Activated naive CD8-positive, alpha-beta T cell treated with anti-CD3 and anti-CD28 coated beads for 36 hours (primary cell): ENCODE data around the gene NXN. TPM values are rescaled to one million over a fixed set of nuclear protein-coding genes. Genes with fewer than 3 reads are reported as not detected.
"Not testable (repeated sequence)": the region's sequence is repeated elsewhere in the genome, so short reads cannot be mapped to it uniquely, and the experiment has no call there.

ENCODE experiments used
- DNase-seq: peaks from one replicate; pipeline ENCODE4 v3.0.0; 2021
- H3K27ac Mint-ChIP-seq: one replicate; pipeline ENCODE4 v1.8.0; 2022; ENCODE audit warnings: mild to moderate bottlenecking, moderate library complexity, mixed read lengths
- H3K27me3 Mint-ChIP-seq: one replicate; pipeline ENCODE4 v1.8.0; 2022; ENCODE audit warnings: mild to moderate bottlenecking, mixed read lengths
- H3K36me3 Mint-ChIP-seq: one replicate; pipeline ENCODE4 v1.8.0; 2021; ENCODE audit warnings: mild to moderate bottlenecking, mixed read lengths
- H3K4me1 Mint-ChIP-seq: one replicate; pipeline ENCODE4 v1.8.0; 2021; ENCODE audit warnings: mixed read lengths
- H3K4me3 Mint-ChIP-seq: one replicate; pipeline ENCODE4 v1.8.0; 2022; ENCODE audit warnings: mild to moderate bottlenecking, moderate library complexity, mixed read lengths
- H3K9me3 Mint-ChIP-seq: one replicate; pipeline ENCODE4 v1.8.0; 2022; ENCODE audit warnings: mixed read lengths
- total RNA-seq, 2 experiments: library from RNA; stranded (reverse); gene quantifications; one replicate each; pipeline ENCODE4 v1.2.3, GENCODE V29; 2021

Gene NXN
- total RNA-seq, 2 experiments from 2014 or later, result 0.48 to 0.49 TPM

DNA sequence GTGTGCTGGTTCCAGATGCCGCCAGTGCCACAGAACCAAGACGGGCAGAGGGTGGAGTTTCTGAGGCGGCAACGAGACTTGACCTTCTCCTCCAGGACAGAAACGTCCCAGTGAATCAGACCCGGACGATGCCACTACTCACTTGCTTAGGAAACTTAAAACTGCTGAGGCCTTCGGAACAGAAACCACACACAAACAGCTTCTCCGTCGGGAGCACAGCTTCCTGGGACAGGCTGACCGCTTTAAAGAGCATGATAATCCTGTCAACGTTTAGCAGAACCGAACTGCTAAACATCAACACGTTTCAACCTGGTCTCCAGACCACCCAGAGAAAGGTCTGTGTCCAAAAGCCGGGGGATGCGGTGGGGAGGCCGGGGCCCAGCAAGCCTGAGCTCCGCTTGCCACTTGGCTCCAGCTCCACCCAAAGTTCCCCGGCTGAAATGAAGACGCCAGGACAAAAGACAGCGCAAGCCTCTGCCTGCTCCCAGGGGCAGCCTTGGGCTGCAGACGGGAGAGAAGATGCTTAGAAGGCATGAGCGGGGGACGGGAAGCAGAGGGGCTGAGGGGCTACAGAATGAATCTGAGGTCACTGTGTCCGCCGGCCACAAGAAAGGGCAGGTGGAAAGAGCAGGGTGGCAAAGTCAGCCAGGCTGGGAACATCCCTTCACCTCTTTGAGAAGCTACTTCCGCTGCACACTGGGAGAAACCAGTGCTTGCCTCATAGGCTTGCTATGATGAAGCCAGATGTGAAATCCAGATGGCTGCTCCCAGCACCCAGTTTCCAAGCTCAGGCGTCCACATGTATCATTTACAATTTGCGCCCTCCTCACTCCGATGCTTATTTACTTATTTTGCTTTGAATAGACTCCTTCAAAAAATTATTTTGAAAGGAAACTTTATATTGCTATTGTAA lies 128.5 kb downstream of the NXN start:
- Mint-ChIP-seq H3K27ac (no peak overlapping the region), H3K4me3 (no peak overlapping the region), H3K4me1 (peaks cover 10% of the 10 kb centered on the region), H3K27me3 (peaks cover 31% of the 10 kb centered on the region), H3K36me3 (no peaks in the 10 kb centered on the region), H3K9me3 (no peaks in the 10 kb centered on the region)
- no peak for DNase-seq

DNA sequence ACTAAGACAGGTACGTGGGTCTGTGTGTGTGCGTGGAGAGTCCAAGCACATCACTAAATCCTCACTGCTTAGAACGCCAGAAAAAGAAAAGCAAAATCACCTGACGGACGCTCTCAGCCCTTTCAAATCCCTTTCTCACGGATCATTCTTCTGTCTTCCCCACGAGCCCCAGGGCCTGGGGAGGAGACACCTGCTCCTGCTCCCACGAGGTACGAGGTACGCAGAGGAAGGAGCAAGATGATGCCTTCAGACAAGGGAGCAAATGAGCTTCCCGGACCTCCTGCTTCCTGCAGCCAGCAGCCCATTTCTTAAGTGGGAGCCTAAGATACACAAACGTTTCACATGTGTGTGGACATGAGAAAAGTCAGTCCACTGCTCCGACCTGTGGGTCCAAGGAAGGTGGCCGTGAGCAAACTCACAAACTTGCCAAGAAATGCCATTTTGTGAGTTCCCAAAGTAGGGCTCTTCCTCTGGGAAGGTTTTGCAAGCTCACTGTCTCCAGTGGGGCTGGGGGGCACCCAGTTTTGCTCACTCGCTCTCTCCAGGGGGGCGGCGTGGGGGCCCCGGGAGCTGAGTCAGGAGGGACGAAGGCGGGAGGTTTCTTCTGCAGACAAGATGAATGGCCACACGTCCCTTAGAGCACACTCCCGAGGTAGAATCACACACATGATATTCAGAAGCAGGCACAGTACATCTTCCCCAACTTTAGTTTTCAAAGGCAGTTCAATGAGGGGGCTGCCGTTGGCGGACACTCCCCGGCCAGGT lies 129.3 kb downstream of the NXN start:
- Mint-ChIP-seq H3K27me3 (peaks cover 40% of the 10 kb centered on the region), H3K4me1 (peaks cover 10% of the 10 kb centered on the region), H3K36me3 (no peaks in the 10 kb centered on the region), H3K27ac (no peak overlapping the region), H3K9me3 (no peaks in the 10 kb centered on the region), H3K4me3 (no peak overlapping the region)
- DNase-seq, result no peak

- no peaks in the 10 kb centered on the region for H3K36me3 Mint-ChIP-seq
- H3K9me3 Mint-ChIP-seq, result no peaks in the 10 kb centered on the region
- H3K27ac Mint-ChIP-seq, result no peak overlapping the region
- H3K4me3 Mint-ChIP-seq, result no peak overlapping the region
- DNase-seq, result no peak
- peaks cover 10% of the 10 kb centered on the region for H3K4me1 Mint-ChIP-seq
- peaks cover 49% of the 10 kb centered on the region for H3K27me3 Mint-ChIP-seq
Measured at GRCh38 chr17:848402-848801, 131.2 kb downstream of the NXN start.

DNA sequence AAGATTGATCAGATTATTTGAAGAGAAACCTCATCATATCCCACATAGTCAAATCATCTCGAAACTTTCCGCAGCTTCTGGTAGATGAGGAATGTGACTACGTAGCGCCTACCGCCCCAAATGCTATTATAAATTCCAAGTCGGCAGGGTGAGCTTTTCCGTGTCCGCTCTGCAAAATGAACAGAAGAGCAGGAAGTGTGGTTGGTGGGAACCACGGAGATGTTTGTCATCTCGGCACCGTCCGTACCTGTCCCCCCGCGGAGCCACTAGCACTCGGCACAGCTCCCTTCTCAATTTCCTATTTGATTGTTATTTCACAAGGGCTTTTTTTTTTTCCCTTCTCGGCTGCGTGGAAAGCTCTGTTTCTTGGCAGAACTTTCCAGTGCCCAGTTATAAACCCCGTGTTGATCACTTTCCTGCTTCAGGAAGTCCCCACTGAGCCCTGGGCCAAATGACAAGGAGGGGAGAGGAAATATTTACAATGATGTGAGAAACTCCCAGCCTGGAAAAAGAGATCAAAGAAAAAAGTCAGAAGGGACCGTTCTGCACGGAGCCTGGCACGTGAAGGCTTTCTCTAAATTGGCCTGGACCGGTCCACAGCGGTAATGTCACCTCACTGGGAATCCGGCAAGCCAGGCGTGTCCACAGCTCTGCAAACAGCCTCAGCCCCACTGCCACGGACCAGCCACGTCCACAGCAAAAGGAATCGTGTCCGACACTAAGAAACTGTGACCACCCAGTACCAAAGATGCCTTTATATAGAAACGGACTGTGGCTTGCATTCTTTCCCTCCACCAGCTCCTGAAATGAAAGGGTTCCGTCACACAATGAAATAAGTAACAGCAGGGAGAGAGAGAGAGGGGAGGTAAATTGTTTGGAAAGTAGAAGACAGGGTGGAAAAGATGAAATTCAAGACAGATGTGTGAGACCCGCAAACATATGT lies 132.4 kb downstream of the NXN start:
- H3K4me3 Mint-ChIP-seq, result peak overlapping the region; percentile 50
- peaks cover 10% of the 10 kb centered on the region for H3K4me1 Mint-ChIP-seq
- H3K27me3 Mint-ChIP-seq, result peaks cover 49% of the 10 kb centered on the region
- no peak for DNase-seq
- H3K27ac Mint-ChIP-seq, result no peak overlapping the region
- no peaks in the 10 kb centered on the region for H3K36me3 Mint-ChIP-seq
- no peaks in the 10 kb centered on the region for H3K9me3 Mint-ChIP-seq

DNA sequence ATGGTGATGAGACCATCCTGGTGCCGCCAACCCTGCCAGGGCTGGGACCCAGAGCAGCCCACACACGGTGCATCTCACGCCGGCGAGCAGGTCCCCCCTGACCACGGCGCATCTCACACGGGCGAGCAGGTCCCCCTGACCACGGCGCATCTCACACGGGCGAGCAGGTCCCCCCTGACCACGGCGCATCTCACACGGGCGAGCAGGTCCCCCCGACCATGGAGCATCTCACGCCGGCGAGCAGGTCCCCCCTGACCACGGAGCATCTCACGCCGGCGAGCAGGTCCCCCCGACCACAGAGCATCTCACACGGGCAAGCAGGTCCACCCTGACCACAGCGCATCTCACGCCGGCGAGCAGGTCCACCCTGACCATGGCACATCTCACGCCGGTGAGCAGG lies 138.3 kb downstream of the NXN start:
- Mint-ChIP-seq H3K27me3 (peaks cover 20% of the 10 kb centered on the region), H3K9me3 (no peaks in the 10 kb centered on the region), H3K4me3 (no peak overlapping the region), H3K4me1 (no peaks in the 10 kb centered on the region), H3K27ac (no peak overlapping the region), H3K36me3 (no peaks in the 10 kb centered on the region)
- no peak for DNase-seq

- no peaks in the 10 kb centered on the region for H3K4me1 Mint-ChIP-seq
- H3K36me3 Mint-ChIP-seq, result no peaks in the 10 kb centered on the region
- no peak for DNase-seq
- peaks cover under 1% of the 10 kb centered on the region for H3K27me3 Mint-ChIP-seq
- H3K9me3 Mint-ChIP-seq, result no peaks in the 10 kb centered on the region
- no peak overlapping the region for H3K27ac Mint-ChIP-seq
- H3K4me3 Mint-ChIP-seq, result no peak overlapping the region
Measured at GRCh38 chr17:838486-838885, 141.1 kb downstream of the NXN start.

DNA sequence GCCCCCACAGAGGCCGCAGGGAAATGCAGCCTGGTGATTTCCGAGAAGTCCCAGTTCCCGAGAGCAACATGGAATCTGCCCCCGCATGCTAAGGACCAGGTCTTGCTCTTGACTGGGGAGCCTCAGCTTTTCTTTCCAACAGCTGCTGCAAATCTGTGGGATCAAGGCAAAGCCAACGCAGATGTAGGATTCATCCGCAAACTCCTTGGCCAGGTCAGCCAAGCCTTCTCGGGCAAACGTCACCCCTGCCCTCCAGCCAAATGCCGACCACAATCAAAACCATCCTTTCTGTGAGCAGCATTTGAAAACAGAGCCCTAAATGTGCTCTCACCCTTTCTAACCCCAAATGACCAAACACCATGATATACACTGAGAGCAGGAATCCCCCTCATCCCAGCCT lies 143.4 kb downstream of the NXN start:
- DNase-seq, result no peak
- H3K4me1 Mint-ChIP-seq, result no peaks in the 10 kb centered on the region
- no peak overlapping the region for H3K4me3 Mint-ChIP-seq
- no peak overlapping the region for H3K27ac Mint-ChIP-seq
- no peaks in the 10 kb centered on the region for H3K27me3 Mint-ChIP-seq
- no peaks in the 10 kb centered on the region for H3K36me3 Mint-ChIP-seq
- no peaks in the 10 kb centered on the region for H3K9me3 Mint-ChIP-seq

- H3K4me1 Mint-ChIP-seq, H3K27me3 Mint-ChIP-seq, DNase-seq, H3K4me3 Mint-ChIP-seq, H3K9me3 Mint-ChIP-seq, H3K36me3 Mint-ChIP-seq, H3K27ac Mint-ChIP-seq: not testable (repeated sequence)
Measured at GRCh38 chr17:835721-836120, 143.9 kb downstream of the NXN start.

GRCh38 chr17:835263-835662 lies 144.3 kb downstream of the NXN start:
- no peak overlapping the region for H3K27ac Mint-ChIP-seq
- H3K4me1 Mint-ChIP-seq, result no peaks in the 10 kb centered on the region
- peaks cover 2% of the 10 kb centered on the region for H3K27me3 Mint-ChIP-seq
- no peaks in the 10 kb centered on the region for H3K36me3 Mint-ChIP-seq
- no peak for DNase-seq
- no peak overlapping the region for H3K4me3 Mint-ChIP-seq
- H3K9me3 Mint-ChIP-seq, result no peaks in the 10 kb centered on the region

- Mint-ChIP-seq H3K4me3 (no peak overlapping the region), H3K27ac (no peak overlapping the region), H3K36me3 (no peaks in the 10 kb centered on the region), H3K4me1 (no peaks in the 10 kb centered on the region), H3K27me3 (peaks cover 8% of the 10 kb centered on the region), H3K9me3 (no peaks in the 10 kb centered on the region)
- DNase-seq, result no peak
Measured at GRCh38 chr17:834136-834535, 145.4 kb downstream of the NXN start.

DNA sequence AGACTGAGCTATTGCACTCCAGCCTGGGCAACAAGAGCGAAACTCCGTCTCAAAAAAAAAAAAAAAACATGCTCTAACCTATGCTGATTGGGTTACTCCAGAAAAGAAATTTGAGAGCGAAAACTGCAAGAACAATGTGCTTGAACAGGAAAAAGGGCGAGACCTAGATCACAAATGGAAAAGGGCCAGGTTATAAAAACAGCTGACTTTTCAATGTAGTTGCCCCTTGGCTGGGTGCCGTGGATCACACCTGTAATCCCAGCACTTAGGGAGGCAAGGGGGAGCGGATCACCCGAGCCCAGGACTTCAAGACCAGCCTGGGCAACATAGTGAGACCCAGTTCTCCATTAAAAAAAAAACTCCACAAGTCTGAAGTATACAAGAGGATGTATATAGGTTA lies 148.6 kb downstream of the NXN start:
- no peak for DNase-seq
- H3K4me3 Mint-ChIP-seq, result no peak overlapping the region
- H3K27ac Mint-ChIP-seq, result no peak overlapping the region
- no peaks in the 10 kb centered on the region for H3K9me3 Mint-ChIP-seq
- H3K36me3 Mint-ChIP-seq, result no peaks in the 10 kb centered on the region
- peaks cover 8% of the 10 kb centered on the region for H3K27me3 Mint-ChIP-seq
- H3K4me1 Mint-ChIP-seq, result no peaks in the 10 kb centered on the region

GRCh38 chr17:830381-830780 lies 149.2 kb downstream of the NXN start:
- no peak for DNase-seq
- Mint-ChIP-seq H3K36me3 (no peaks in the 10 kb centered on the region), H3K4me1 (no peaks in the 10 kb centered on the region), H3K27ac (no peak overlapping the region), H3K27me3 (peaks cover 8% of the 10 kb centered on the region), H3K4me3 (no peak overlapping the region), H3K9me3 (no peaks in the 10 kb centered on the region)

DNA sequence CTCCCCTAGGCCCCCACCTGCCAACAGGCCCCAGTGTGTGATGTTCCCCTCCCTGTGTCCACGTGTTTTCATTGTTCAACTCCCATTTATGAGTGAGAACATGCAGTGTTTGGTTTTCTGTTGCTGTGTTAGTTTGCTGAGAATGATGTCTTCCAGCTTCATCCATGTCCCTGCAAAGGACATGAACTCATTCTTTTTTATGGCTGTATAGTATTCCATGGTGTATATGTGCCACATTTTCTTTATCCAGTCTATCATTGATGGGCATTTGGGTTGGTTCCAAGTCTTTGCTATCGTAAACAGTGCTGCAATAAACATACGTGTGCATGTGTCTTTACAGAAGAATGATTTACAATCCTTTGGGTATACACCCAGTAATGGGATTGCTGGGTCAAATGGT lies 150.0 kb downstream of the NXN start:
- not testable (repeated sequence) for DNase-seq, H3K27ac Mint-ChIP-seq, H3K4me3 Mint-ChIP-seq, H3K27me3 Mint-ChIP-seq, H3K4me1 Mint-ChIP-seq, H3K36me3 Mint-ChIP-seq, H3K9me3 Mint-ChIP-seq

DNA sequence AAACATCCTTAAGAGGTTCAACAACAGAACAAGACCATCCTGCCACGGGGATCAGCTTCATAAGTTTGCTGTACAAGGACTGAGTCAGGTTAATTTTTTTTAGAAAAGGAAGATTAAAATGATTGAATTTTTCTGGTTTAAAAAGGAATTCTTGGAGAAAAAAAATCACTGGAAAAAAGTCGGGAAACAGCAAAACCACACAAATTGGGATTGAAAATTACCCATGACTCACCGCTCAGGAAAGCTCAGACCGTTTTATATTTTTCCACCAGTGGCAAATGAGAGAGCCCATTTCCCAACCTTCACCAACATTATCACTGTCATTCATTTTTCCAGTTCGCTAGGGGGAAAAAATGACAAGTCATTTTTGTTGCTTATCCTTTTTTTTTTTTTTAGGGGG lies 150.8 kb downstream of the NXN start:
- no peaks in the 10 kb centered on the region for H3K4me1 Mint-ChIP-seq
- DNase-seq, result no peak
- H3K27ac Mint-ChIP-seq, result no peak overlapping the region
- H3K9me3 Mint-ChIP-seq, result no peaks in the 10 kb centered on the region
- H3K27me3 Mint-ChIP-seq, result peaks cover 8% of the 10 kb centered on the region
- no peak overlapping the region for H3K4me3 Mint-ChIP-seq
- H3K36me3 Mint-ChIP-seq, result no peaks in the 10 kb centered on the region

GRCh38 chr17:826778-827177 lies 152.8 kb downstream of the NXN start:
- no peak for DNase-seq
- H3K9me3 Mint-ChIP-seq, result no peaks in the 10 kb centered on the region
- H3K36me3 Mint-ChIP-seq, result no peaks in the 10 kb centered on the region
- H3K4me3 Mint-ChIP-seq, result no peak overlapping the region
- no peaks in the 10 kb centered on the region for H3K4me1 Mint-ChIP-seq
- H3K27ac Mint-ChIP-seq, result no peak overlapping the region
- H3K27me3 Mint-ChIP-seq, result peaks cover 8% of the 10 kb centered on the region
